ENCODE results near the gene GATA6.

Gene GATA6

GRCh38 chr18:22230471-22230945 is 61.1 kb downstream of the GATA6 start:
- no peak overlapping the region for H3K27ac ChIP-seq
- H3K9me3 ChIP-seq: no peaks in the 10 kb centered on the region
- no peaks in the 10 kb centered on the region for H3K27me3 ChIP-seq
- no peak overlapping the region for H3K4me2 ChIP-seq
- H3K9ac ChIP-seq: no peak overlapping the region
- no peaks in the 10 kb centered on the region for H3K4me1 ChIP-seq
- no peaks in the 10 kb centered on the region for H3K36me3 ChIP-seq
- H3K4me3 ChIP-seq: no peak overlapping the region
- H4K20me1 ChIP-seq: no peaks in the 10 kb centered on the region
- no peak for TF ChIP-seq Cebpa-rat (IDR thresholded peaks at IDR 0.05)

GRCh38 chr18:22233266-22233665 is 63.9 kb downstream of the GATA6 start:
- Histone ChIP-seq H3K4me1 (peaks cover 6% of the 10 kb centered on the region; the same call in 1 of the 2 replicates), H3K4me2 (no peak overlapping the region), H3K9ac (no peak overlapping the region), H4K20me1 (no peaks in the 10 kb centered on the region), H3K27me3 (no peaks in the 10 kb centered on the region), H3K36me3 (no peaks in the 10 kb centered on the region), H3K9me3 (no peaks in the 10 kb centered on the region), H3K4me3 (no peak overlapping the region), H3K27ac (no peak overlapping the region)
- TF ChIP-seq Cebpa-rat (IDR thresholded peaks at IDR 0.05): no peak

GRCh38 chr18:22238036-22238435 is 68.6 kb downstream of the GATA6 start:
- peak overlapping the region; percentile 35 for H3K4me2 ChIP-seq
- H3K27me3 ChIP-seq: no peaks in the 10 kb centered on the region
- H3K9ac ChIP-seq: no peak overlapping the region
- no peak overlapping the region for H3K4me3 ChIP-seq
- no peak for TF ChIP-seq Cebpa-rat (IDR thresholded peaks at IDR 0.05)
- H4K20me1 ChIP-seq: no peaks in the 10 kb centered on the region
- no peaks in the 10 kb centered on the region for H3K9me3 ChIP-seq
- no peak overlapping the region for H3K27ac ChIP-seq
- H3K4me1 ChIP-seq: peaks cover 9% of the 10 kb centered on the region; the same call in 1 of the 2 replicates
- no peaks in the 10 kb centered on the region for H3K36me3 ChIP-seq

DNA sequence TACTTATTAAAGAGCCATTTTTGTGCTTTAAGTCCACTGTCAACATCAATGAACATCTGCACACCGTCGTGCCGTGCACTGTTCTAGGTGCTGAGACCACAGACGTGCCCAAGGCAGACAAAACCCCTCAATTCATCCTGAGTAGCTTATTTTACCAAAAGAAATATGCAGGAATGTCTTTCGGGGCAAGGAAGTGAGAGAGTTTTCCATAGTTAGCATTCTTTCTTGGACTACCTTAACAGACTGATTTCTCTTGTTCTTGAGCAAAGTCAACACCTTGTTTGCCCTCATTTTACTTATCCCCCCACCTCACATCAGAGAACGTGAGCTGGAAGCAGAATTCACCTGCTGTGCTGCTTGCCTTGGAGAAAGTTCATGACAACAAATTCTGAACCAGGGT is 69.3 kb downstream of the GATA6 start:
- Histone ChIP-seq H3K36me3 (no peaks in the 10 kb centered on the region), H3K27me3 (no peaks in the 10 kb centered on the region), H4K20me1 (no peaks in the 10 kb centered on the region), H3K4me2 (no peak overlapping the region; the same call in 1 of the 2 replicates), H3K27ac (no peak overlapping the region), H3K9ac (no peak overlapping the region), H3K9me3 (no peaks in the 10 kb centered on the region), H3K4me3 (no peak overlapping the region), H3K4me1 (peaks cover 9% of the 10 kb centered on the region; the same call in 1 of the 2 replicates)
- no peak for TF ChIP-seq Cebpa-rat (IDR thresholded peaks at IDR 0.05)

DNA sequence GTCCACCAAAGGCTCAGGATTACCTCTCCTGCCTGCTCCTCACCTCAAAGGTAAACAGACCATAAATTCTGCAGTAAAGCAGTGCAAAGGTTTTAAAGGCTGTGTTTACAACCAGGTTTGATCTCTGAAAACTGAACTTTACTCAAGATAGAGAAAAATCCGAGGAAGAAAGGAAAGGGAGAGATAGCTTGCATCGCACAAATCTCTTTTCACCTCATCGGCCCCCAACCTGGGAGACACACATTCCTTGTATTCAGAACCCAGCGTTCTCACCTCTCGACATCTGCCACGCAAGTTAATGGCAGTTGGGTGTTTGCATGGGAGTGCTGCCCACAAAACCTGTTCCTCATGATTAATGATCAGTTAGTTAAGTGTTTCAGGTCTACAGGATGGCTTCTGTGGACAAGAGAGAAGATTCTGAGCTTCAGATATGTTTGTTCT is 72.6 kb downstream of the GATA6 start:
- H3K4me1 ChIP-seq: peaks cover 9% of the 10 kb centered on the region; the same call in 1 of the 2 replicates
- no peaks in the 10 kb centered on the region for H3K9me3 ChIP-seq
- TF ChIP-seq Cebpa-rat (IDR thresholded peaks at IDR 0.05): no peak
- no peaks in the 10 kb centered on the region for H3K36me3 ChIP-seq
- H3K4me2 ChIP-seq: no peak overlapping the region
- no peak overlapping the region for H3K9ac ChIP-seq
- no peaks in the 10 kb centered on the region for H3K27me3 ChIP-seq
- H4K20me1 ChIP-seq: no peaks in the 10 kb centered on the region
- no peak overlapping the region for H3K4me3 ChIP-seq
- H3K27ac ChIP-seq: no peak overlapping the region

GRCh38 chr18:22243513-22243912 is 74.1 kb downstream of the GATA6 start:
- H4K20me1 ChIP-seq: no peaks in the 10 kb centered on the region
- H3K27ac ChIP-seq: no peak overlapping the region
- H3K4me2 ChIP-seq: no peak overlapping the region
- H3K4me1 ChIP-seq: peaks cover under 1% of the 10 kb centered on the region; the same call in 1 of the 2 replicates
- no peaks in the 10 kb centered on the region for H3K9me3 ChIP-seq
- H3K9ac ChIP-seq: no peak overlapping the region
- TF ChIP-seq Cebpa-rat (IDR thresholded peaks at IDR 0.05): no peak
- H3K36me3 ChIP-seq: no peaks in the 10 kb centered on the region
- no peaks in the 10 kb centered on the region for H3K27me3 ChIP-seq
- no peak overlapping the region for H3K4me3 ChIP-seq

- H3K4me2 ChIP-seq: no peak overlapping the region
- no peaks in the 10 kb centered on the region for H4K20me1 ChIP-seq
- H3K4me3 ChIP-seq: no peak overlapping the region
- H3K9me3 ChIP-seq: no peaks in the 10 kb centered on the region
- no peak overlapping the region for H3K27ac ChIP-seq
- peaks cover 9% of the 10 kb centered on the region for H3K4me1 ChIP-seq
- H3K36me3 ChIP-seq: no peaks in the 10 kb centered on the region
- TF ChIP-seq Cebpa-rat (IDR thresholded peaks at IDR 0.05): no peak
- H3K9ac ChIP-seq: no peak overlapping the region
- no peaks in the 10 kb centered on the region for H3K27me3 ChIP-seq
Measured at GRCh38 chr18:22250026-22250425, 80.6 kb downstream of the GATA6 start.

- no peaks in the 10 kb centered on the region for H3K36me3 ChIP-seq
- H4K20me1 ChIP-seq: no peaks in the 10 kb centered on the region
- TF ChIP-seq Cebpa-rat (IDR thresholded peaks at IDR 0.05): no peak
- H3K4me2 ChIP-seq: no peak overlapping the region
- H3K4me3 ChIP-seq: no peak overlapping the region
- H3K4me1 ChIP-seq: peaks cover 9% of the 10 kb centered on the region
- no peak overlapping the region for H3K27ac ChIP-seq
- H3K9ac ChIP-seq: no peak overlapping the region
- no peaks in the 10 kb centered on the region for H3K9me3 ChIP-seq
- no peaks in the 10 kb centered on the region for H3K27me3 ChIP-seq
Measured at GRCh38 chr18:22250591-22250996, 81.2 kb downstream of the GATA6 start.
